GM21360 (cell line): ENCODE results near the gene NATD1.
"Not testable (repeated sequence)": the region's sequence is repeated elsewhere in the genome, so short reads cannot be mapped to it uniquely, and the experiment has no call there.

Experiments used
- ATAC-seq: cut with Tn5 transposase; IDR thresholded peaks from one replicate; pipeline ENCODE4 v1.9.1; 2021; ENCODE audit warnings: mild to moderate bottlenecking, moderate library complexity; ENCODE audit not compliant: unreplicated experiment

The NATD1 gene

GRCh38 chr17:21247552-21248258 is 5.5 kb downstream of the NATD1 start:
- no peak for ATAC-seq

GRCh38 chr17:21246698-21247097 is 6.5 kb downstream of the NATD1 start:
- ATAC-seq, result no peak

- ATAC-seq, result no peak
Observed at GRCh38 chr17:21245639-21246084, 7.5 kb downstream of the NATD1 start.

GRCh38 chr17:21243516-21244303 is 9.5 kb downstream of the NATD1 start:
- no peak for ATAC-seq

GRCh38 chr17:21242780-21243515 is 10.3 kb downstream of the NATD1 start:
- no peak for ATAC-seq

GRCh38 chr17:21242026-21242697 is 11.0 kb downstream of the NATD1 start:
- no peak for ATAC-seq

- no peak for ATAC-seq
Observed at GRCh38 chr17:21241564-21241963, 11.6 kb downstream of the NATD1 start.

GRCh38 chr17:21240369-21241055 is 12.7 kb downstream of the NATD1 start:
- ATAC-seq, result no peak

- ATAC-seq, result no peak
Observed at GRCh38 chr17:21239680-21240368, 13.4 kb downstream of the NATD1 start.

GRCh38 chr17:21235921-21236320 is 17.3 kb downstream of the NATD1 start:
- no peak for ATAC-seq

- no peak for ATAC-seq
Observed at GRCh38 chr17:21233581-21234347, 19.4 kb downstream of the NATD1 start.

- ATAC-seq, result no peak
Observed at GRCh38 chr17:21232033-21232749, 21.0 kb downstream of the NATD1 start.

GRCh38 chr17:21231533-21231932 is 21.7 kb downstream of the NATD1 start:
- no peak for ATAC-seq

- ATAC-seq, result no peak
Observed at GRCh38 chr17:21228845-21229244, 24.4 kb downstream of the NATD1 start.

GRCh38 chr17:21228111-21228510 is 25.1 kb downstream of the NATD1 start:
- no peak for ATAC-seq

- not testable (repeated sequence) for ATAC-seq
Observed at GRCh38 chr17:21227277-21227676, 25.9 kb downstream of the NATD1 start.

GRCh38 chr17:21223086-21223485 is 30.1 kb downstream of the NATD1 start:
- ATAC-seq, result no peak

- no peak for ATAC-seq
Observed at GRCh38 chr17:21218831-21219380, 34.3 kb downstream of the NATD1 start.
